Endothelial cell (in vitro differentiated cells): ENCODE data around the gene KIF21B. TPM values are rescaled to one million over a fixed set of nuclear protein-coding genes. Genes with fewer than 3 reads are reported as not detected.

Experiments
- DNase-seq: peaks from one replicate; pipeline ENCODE4 v3.0.0; 2021; ENCODE audit warnings: low spot score
- H3K27ac Mint-ChIP-seq: one replicate; pipeline ENCODE4 v1.8.0; 2021; ENCODE audit warnings: mixed read lengths, inconsistent platforms; ENCODE audit not compliant: unreplicated experiment
- H3K27me3 Mint-ChIP-seq: one replicate; pipeline ENCODE4 v1.8.0; 2021; ENCODE audit warnings: mild to moderate bottlenecking, moderate library complexity, mixed read lengths, inconsistent platforms; ENCODE audit not compliant: unreplicated experiment
- H3K36me3 Mint-ChIP-seq: one replicate; pipeline ENCODE4 v1.8.0; 2021; ENCODE audit warnings: mild to moderate bottlenecking, low read depth, mixed read lengths, inconsistent platforms; ENCODE audit not compliant: unreplicated experiment
- H3K4me1 Mint-ChIP-seq: one replicate; pipeline ENCODE4 v1.8.0; 2021; ENCODE audit warnings: mild to moderate bottlenecking, mixed read lengths, inconsistent platforms; ENCODE audit not compliant: unreplicated experiment
- H3K4me3 Mint-ChIP-seq: one replicate; pipeline ENCODE4 v1.8.0; 2021; ENCODE audit warnings: mild to moderate bottlenecking, mixed read lengths, inconsistent platforms; ENCODE audit not compliant: unreplicated experiment
- H3K9me3 Mint-ChIP-seq: one replicate; pipeline ENCODE4 v1.8.0; 2021; ENCODE audit warnings: mixed read lengths, inconsistent platforms; ENCODE audit not compliant: unreplicated experiment
- total RNA-seq: library from RNA; stranded (reverse); fragmentation: NEBNext Ultra II Directional; extraction: Animal tissue kit (Norgen Biotek cat#: 25700); gene quantifications from one replicate; pipeline ENCODE4 v1.2.1, GENCODE V29; 2021; ENCODE audit not compliant: unreplicated experiment
- TF ChIP-seq, protein P1 (sequence below): fragments of 200-600 bp; sonication (generic); IDR thresholded peaks from one replicate; pipeline ENCODE4 v1.5.0; 2021; ENCODE audit warnings: antibody characterized with exemption; ENCODE audit not compliant: unreplicated experiment

Gene KIF21B
- total RNA-seq, 1 donor from 2014 or later: 8.4 TPM

DNA sequence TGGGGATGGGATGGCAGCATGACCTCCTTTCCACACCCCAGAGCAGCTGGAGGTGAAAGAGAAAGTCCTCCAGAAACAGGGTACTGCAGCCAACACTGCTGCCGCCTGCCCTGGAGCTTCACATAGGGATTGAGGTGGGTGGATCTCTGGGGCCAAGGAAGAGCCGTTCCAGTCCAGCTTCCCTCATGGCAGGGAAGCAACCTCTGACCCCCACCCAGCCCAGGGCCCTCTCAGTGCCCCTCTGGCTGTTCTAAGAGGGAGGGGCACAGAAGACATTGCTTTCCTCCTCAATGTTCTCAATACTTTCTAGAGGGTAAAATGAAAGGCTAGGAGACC lies 5.7 kb downstream of the KIF21B start:
- Mint-ChIP-seq H3K4me1 (peaks cover 44% of the 10 kb centered on the region), H3K27ac (no peak overlapping the region)

DNA sequence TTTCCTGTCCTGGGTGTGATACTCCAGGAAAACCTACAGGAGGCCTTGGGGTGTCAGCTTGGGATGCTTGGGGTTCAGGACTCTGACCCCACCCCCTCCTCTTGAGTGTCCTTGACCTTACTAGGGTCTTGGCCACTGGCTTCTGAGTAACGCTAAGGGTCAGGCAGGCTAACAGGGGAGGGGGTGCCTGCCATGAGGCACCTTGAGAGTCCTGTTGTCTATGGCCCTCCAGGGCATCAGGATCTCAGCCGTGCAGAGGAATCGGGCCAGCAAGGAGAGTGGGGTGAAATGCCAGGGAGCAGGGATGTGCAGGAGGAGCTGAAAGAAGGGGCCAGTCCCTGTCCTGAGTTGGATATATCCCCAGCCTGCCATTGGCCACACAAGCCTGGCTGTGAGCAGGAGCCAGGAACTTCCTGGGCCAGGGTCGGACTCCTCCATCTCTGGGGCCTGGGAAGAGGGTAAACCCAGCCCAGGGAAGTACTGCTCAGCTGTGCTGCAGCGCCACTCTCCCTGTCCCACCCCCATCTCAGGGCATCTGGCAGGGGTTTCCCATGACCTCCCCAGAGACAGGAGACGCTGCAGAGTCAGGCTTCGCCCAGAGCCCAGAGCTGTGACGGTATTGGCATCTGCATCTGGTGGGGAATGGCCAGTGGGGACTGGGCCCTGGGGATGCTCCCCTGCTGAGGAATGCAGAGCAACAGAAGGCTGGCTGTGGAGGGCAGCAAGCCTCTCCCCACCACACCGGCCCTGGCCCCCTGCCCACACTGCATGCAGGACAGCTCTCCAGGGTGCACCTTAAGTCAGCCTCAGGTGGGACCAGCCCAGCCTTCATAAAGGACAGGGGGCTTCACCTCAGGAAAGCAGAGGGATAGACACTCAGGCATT lies 6.3 kb downstream of the KIF21B start:
- H3K4me3 Mint-ChIP-seq: no peak overlapping the region
- peaks cover 38% of the 10 kb centered on the region for H3K4me1 Mint-ChIP-seq
- H3K27ac Mint-ChIP-seq: no peak overlapping the region
- no peaks in the 10 kb centered on the region for H3K9me3 Mint-ChIP-seq
- H3K36me3 Mint-ChIP-seq: peaks cover 3% of the 10 kb centered on the region
- DNase-seq: no peak
- peaks cover 10% of the 10 kb centered on the region for H3K27me3 Mint-ChIP-seq
- TF ChIP-seq, protein P1, sequence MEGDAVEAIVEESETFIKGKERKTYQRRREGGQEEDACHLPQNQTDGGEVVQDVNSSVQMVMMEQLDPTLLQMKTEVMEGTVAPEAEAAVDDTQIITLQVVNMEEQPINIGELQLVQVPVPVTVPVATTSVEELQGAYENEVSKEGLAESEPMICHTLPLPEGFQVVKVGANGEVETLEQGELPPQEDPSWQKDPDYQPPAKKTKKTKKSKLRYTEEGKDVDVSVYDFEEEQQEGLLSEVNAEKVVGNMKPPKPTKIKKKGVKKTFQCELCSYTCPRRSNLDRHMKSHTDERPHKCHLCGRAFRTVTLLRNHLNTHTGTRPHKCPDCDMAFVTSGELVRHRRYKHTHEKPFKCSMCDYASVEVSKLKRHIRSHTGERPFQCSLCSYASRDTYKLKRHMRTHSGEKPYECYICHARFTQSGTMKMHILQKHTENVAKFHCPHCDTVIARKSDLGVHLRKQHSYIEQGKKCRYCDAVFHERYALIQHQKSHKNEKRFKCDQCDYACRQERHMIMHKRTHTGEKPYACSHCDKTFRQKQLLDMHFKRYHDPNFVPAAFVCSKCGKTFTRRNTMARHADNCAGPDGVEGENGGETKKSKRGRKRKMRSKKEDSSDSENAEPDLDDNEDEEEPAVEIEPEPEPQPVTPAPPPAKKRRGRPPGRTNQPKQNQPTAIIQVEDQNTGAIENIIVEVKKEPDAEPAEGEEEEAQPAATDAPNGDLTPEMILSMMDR: no peak

More for the DNA sequence above, 5.7 kb downstream of the KIF21B start:
- peaks cover 3% of the 10 kb centered on the region for H3K36me3 Mint-ChIP-seq
- TF ChIP-seq, protein P1: no peak
- no peak for DNase-seq
- peaks cover 15% of the 10 kb centered on the region for H3K27me3 Mint-ChIP-seq
- no peak overlapping the region for H3K4me3 Mint-ChIP-seq
- H3K9me3 Mint-ChIP-seq: no peaks in the 10 kb centered on the region

DNA sequence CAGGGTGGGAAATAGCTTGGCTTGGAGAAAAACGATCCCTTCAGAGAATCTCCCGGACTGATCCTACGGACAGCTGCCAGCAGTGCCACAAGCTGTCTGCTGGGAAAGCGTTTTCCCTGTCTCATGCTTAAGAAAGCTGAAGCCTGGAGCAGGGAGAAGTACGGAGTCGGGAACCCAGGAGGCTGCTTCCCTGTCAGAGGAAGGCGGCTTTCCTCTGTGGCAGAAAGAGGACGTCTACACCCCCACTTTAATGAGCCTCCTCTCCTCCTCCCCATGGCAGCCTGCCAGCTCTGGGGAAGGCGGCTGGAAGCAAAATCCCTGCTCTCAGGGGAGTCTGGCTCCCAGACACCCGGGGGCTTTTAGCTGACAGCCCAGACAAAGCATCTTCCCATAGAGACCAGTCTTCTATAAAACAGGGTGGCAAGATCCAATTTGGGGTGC lies 7.3 kb downstream of the KIF21B start:
- Mint-ChIP-seq H3K4me1 (peaks cover 31% of the 10 kb centered on the region), H3K27me3 (peaks cover 10% of the 10 kb centered on the region), H3K4me3 (no peak overlapping the region), H3K36me3 (peaks cover 3% of the 10 kb centered on the region), H3K27ac (no peak overlapping the region), H3K9me3 (no peaks in the 10 kb centered on the region)
- TF ChIP-seq, protein P1: no peak
- DNase-seq: no peak

DNA sequence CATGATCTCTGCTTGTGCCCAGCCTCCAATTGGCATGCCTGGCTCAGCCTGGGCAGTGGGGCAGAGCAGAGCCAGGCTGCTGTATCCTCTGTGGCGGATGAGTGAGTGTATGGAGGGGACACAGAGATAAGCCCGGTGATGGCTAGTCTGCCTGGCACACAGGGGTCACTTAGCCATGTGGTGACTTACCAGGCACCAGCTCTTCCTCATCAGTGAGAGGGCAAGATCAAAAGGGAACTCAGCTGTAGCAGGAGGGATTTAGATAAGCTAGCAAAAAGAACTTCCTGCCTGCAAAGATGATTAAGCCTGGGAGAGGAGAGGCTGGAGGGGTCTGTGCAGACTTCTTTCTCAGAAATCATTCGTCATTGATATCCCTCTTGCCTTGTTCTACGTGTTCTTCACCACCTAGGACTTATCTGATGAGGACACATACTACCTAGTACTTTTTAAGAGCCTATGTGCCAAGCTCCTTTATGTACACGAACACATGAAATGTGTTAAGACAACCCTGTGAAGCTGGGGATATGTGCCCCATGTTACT lies 7.9 kb downstream of the KIF21B start:
- H3K27me3 Mint-ChIP-seq: peaks cover 10% of the 10 kb centered on the region
- H3K9me3 Mint-ChIP-seq: no peaks in the 10 kb centered on the region
- TF ChIP-seq, protein P1: no peak
- no peak overlapping the region for H3K27ac Mint-ChIP-seq
- no peak overlapping the region for H3K4me3 Mint-ChIP-seq
- DNase-seq: no peak
- H3K36me3 Mint-ChIP-seq: peaks cover 1% of the 10 kb centered on the region
- peaks cover 27% of the 10 kb centered on the region for H3K4me1 Mint-ChIP-seq

DNA sequence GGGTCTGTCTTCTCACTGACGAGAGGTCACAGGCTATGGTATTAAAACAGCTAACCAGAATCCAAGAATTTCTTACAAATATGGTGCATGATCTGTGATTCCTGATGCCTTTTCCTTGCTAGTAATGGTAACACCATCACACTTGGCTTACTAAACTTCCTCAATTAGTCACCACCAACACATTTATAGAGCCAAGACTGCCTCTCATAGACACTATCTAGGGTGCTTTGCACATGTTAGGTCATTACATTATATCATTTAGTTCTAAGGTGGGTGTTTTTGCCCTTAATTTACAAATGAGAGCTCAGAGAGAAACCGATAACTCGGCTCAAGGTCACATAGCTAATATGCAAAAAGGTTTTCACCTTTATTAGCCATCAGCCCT lies 8.7 kb downstream of the KIF21B start:
- H3K9me3 Mint-ChIP-seq: no peaks in the 10 kb centered on the region
- H3K4me1 Mint-ChIP-seq: peaks cover 25% of the 10 kb centered on the region
- H3K27me3 Mint-ChIP-seq: peaks cover 6% of the 10 kb centered on the region
- no peak overlapping the region for H3K4me3 Mint-ChIP-seq
- TF ChIP-seq, protein P1: no peak
- DNase-seq: no peak
- H3K27ac Mint-ChIP-seq: no peak overlapping the region
- no peaks in the 10 kb centered on the region for H3K36me3 Mint-ChIP-seq
